Iris pigment epithelial cell (primary cell): Measurements from ENCODE around the gene IFT27.

ENCODE experiments used
- DNase-seq: peaks from one replicate; pipeline ENCODE4 v3.0.0-alpha.2; 2011; ENCODE audit warnings: low read depth

IFT27 gene

DNA sequence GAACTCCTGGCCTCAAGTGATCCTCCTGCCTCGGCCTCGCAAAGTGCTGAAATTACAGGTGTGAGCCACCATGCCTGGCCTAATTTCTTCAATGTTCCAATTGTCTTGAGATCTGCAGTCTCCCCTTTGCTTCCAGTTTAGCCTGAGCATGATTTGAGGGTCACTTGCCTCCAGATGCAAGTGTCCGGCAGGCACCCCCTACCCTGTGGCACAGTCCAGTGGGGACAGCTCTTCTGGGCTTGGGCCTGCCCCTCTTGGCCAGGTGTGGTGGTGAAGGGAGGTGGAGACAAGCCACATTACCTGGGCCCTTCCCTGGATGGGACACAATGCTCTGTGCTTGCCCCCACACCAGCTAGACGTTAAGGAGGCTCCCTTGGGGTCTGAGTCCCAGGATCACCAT, 51.1 kb downstream of the IFT27 start:
- DNase-seq = no peak

DNA sequence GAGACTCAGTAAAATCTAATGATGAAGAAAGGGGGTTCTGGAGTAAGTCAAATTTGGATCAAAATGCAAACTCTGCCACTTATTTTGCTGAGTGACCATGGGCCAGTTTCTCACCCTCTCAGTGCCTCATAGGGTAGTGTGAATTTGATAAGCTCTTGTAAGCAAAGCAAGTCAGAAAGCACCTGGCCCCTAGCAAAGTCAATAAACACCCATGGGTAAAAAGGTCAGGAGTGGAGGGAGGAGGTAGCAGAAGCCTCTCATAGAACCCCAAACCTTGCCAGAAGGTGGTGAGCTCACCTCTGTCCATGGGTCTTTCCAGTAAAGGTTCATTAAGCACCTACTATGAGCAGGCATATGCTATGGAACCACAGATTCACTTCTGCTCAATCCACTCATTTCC, 53.9 kb downstream of the IFT27 start:
- DNase-seq = no peak

DNA sequence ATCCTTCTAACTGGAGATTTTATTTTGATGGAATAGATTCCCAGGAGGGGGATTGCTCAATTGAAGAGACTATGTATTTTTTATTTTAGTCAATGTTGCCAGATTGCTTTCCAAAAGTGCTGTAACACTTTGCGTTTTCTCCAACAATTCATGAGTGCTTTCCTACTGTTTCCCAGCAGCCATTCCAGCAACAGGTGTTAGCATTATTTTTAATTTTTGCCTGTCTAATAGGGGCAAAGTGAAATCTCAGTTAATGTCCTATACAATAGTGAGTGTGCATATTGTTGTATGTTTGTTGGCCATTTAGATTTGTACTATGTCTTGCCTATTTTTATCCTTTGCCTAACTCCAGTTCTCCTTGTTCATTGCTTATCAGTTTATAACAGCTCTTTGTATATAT, 60.3 kb downstream of the IFT27 start:
- DNase-seq = no peak

DNA sequence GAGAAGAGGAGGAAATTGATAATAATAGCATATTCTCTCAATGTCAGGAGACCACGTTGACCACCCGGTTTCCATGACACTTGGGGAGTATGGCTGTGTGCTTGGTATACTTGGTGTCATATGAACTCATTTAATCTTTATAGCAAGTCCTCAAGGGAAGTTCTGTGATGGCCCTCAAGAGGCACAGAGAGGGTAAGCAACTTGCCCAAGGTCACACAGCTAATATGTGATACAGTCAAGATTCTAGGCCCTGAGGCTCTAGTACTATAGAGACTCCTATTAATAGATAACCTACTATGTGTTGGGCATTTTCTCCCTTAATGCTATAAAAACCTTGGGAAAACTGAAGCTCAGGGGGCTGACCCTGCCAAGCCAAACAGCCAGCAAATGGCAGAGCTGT, 61.8 kb downstream of the IFT27 start:
- no peak for DNase-seq

DNA sequence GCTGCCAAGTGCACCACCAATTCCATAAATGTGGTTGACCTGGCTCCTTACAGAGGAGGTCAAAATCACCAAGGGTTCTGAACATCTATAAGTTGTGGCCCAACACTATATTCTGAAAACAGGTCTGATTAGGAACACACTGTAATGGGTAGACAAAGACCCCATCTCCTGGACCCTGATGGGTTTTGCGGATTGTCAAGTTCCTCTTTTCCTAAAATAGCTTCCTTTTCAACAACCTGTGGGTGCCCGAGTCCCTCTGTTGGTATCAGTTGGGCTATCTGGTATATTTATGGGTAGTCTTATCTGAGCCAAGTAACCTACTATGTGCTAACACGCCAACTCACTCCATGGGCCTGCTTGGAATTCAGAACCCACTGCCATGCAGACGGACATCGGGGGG, 62.5 kb downstream of the IFT27 start:
- no peak for DNase-seq
